Suprapubic skin (tissue), 3 donors: ENCODE results near the gene SOSTDC1.

Experiments
- EP300 ChIP-seq: sonication (generic); formaldehyde crosslinking; IDR thresholded peaks from one replicate; pipeline ENCODE4 v1.6.1; 2017; ENCODE audit warnings: antibody characterized with exemption
- TF ChIP-seq, protein P1 (sequence below), 2 donors: fragments of 200-600 bp in 1 of 2; fragments of 450-650 bp in 1 of 2; sonication (generic) in 1 of 2; IDR thresholded peaks; one replicate each; pipeline ENCODE4 v1.5.1; 2016 to 2019; ENCODE audit warnings: antibody characterized with exemption in 2 of 2, mild to moderate bottlenecking in 1 of 2, moderate library complexity in 1 of 2

- TF ChIP-seq, protein P1, sequence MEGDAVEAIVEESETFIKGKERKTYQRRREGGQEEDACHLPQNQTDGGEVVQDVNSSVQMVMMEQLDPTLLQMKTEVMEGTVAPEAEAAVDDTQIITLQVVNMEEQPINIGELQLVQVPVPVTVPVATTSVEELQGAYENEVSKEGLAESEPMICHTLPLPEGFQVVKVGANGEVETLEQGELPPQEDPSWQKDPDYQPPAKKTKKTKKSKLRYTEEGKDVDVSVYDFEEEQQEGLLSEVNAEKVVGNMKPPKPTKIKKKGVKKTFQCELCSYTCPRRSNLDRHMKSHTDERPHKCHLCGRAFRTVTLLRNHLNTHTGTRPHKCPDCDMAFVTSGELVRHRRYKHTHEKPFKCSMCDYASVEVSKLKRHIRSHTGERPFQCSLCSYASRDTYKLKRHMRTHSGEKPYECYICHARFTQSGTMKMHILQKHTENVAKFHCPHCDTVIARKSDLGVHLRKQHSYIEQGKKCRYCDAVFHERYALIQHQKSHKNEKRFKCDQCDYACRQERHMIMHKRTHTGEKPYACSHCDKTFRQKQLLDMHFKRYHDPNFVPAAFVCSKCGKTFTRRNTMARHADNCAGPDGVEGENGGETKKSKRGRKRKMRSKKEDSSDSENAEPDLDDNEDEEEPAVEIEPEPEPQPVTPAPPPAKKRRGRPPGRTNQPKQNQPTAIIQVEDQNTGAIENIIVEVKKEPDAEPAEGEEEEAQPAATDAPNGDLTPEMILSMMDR (IDR thresholded peaks at IDR 0.05): no peak
- no peak for TF ChIP-seq EP300
These were observed 3.1 kb downstream of the SOSTDC1 start for GRCh38 chr7:16462431-16462889.
